Liver (tissue), 9 donors: ENCODE results near the gene AMOTL1. TPM values are rescaled to one million over a fixed set of nuclear protein-coding genes. Genes with fewer than 3 reads are reported as not detected.

ENCODE experiments used
- DNase-seq: peaks from one replicate; pipeline ENCODE4 v3.0.0-alpha.2; 2017; ENCODE audit warnings: low spot score
- H3K27ac ChIP-seq, 2 donors: one replicate each; pipeline ENCODE4 v1.7.0; 2013; ENCODE audit warnings: inconsistent platforms in 2 of 2, low read length in 2 of 2, control low read depth in 1 of 2, low read depth in 1 of 2, mild to moderate bottlenecking in 1 of 2
- H3K27me3 ChIP-seq, 4 donors: one replicate each; pipeline versions ENCODE4 v1.6.1 to v1.7.0; 2013; ENCODE audit warnings: low read length in 3 of 4, inconsistent platforms in 1 of 4, mild to moderate bottlenecking in 1 of 4, moderate library complexity in 1 of 4; ENCODE audit not compliant: control insufficient read depth in 4 of 4, insufficient read depth in 4 of 4
- H3K36me3 ChIP-seq, 4 donors: one replicate each; pipeline versions ENCODE4 v1.6.1 to v1.7.0; 2013; ENCODE audit warnings: low read length in 3 of 4, mild to moderate bottlenecking in 3 of 4, low read depth in 1 of 4, moderate library complexity in 1 of 4; ENCODE audit not compliant: control insufficient read depth in 4 of 4, insufficient read depth in 3 of 4
- H3K4me1 ChIP-seq, 4 donors: one replicate each; pipeline versions ENCODE4 v1.6.1 to v1.7.0; 2013; ENCODE audit warnings: low read length in 3 of 4, mild to moderate bottlenecking in 3 of 4, moderate library complexity in 1 of 4; ENCODE audit not compliant: control insufficient read depth in 4 of 4, insufficient read depth in 4 of 4
- H3K4me3 ChIP-seq, 3 donors: one replicate each; pipeline versions ENCODE4 v1.6.1 to v1.7.0; 2013; ENCODE audit warnings: low read length in 3 of 3, control low read depth in 1 of 3, low read depth in 1 of 3, mild to moderate bottlenecking in 1 of 3
- H3K9ac ChIP-seq, 2 donors: one replicate each; pipeline ENCODE4 v1.7.0; 2013; ENCODE audit warnings: low read length in 2 of 2, mild to moderate bottlenecking in 2 of 2, moderate library complexity in 2 of 2, control low read depth in 1 of 2, low read depth in 1 of 2
- H3K9me3 ChIP-seq, 4 donors: one replicate each; pipeline versions ENCODE4 v1.6.1 to v1.7.0; 2013; ENCODE audit warnings: low read length in 3 of 4; ENCODE audit not compliant: control insufficient read depth in 4 of 4
- ATF3 ChIP-seq: IDR thresholded peaks from 2 replicates; pipeline ENCODE4 v1.6.1; 2016; ENCODE audit warnings: antibody characterized with exemption
- CTCF ChIP-seq: fragments of 150-350 bp; IDR thresholded peaks from 2 replicates; pipeline ENCODE4 v1.5.1; 2017; ENCODE audit warnings: improper control_type of control experiment, low read depth, low read length; ENCODE audit not compliant: missing input control
- EGR1 ChIP-seq, 2 donors: IDR thresholded peaks; 2 replicates each; pipeline ENCODE4 v1.6.1; 2016 to 2018; ENCODE audit warnings: antibody characterized with exemption in 2 of 2, low read depth in 2 of 2
- FOXA1 ChIP-seq: IDR thresholded peaks from 2 replicates; pipeline ENCODE4 v1.6.1; 2016; ENCODE audit warnings: antibody characterized with exemption
- FOXA2 ChIP-seq: IDR thresholded peaks from 2 replicates; pipeline ENCODE4 v1.6.1; 2016; ENCODE audit warnings: antibody characterized with exemption
- GABPA ChIP-seq, 2 donors: IDR thresholded peaks in 1 of 2; conservative IDR thresholded peaks in 1 of 2; 2 replicates each; pipeline ENCODE4 v1.6.1; 2016; ENCODE audit warnings: antibody characterized with exemption in 2 of 2, mild to moderate bottlenecking in 1 of 2, moderate library complexity in 1 of 2
- HNF4A ChIP-seq, 2 donors: conservative IDR thresholded peaks; 2 replicates each; pipeline ENCODE4 v1.6.1; 2016; ENCODE audit warnings: antibody characterized with exemption in 2 of 2, mild to moderate bottlenecking in 2 of 2
- HNF4G ChIP-seq: IDR thresholded peaks from 2 replicates; pipeline ENCODE4 v1.6.1; 2016; ENCODE audit warnings: antibody characterized with exemption
- JUND ChIP-seq, 2 donors: IDR thresholded peaks; 2 replicates each; pipeline ENCODE4 v1.6.1; 2016; ENCODE audit warnings: antibody characterized with exemption in 2 of 2
- MAX ChIP-seq: IDR thresholded peaks from 2 replicates; pipeline ENCODE4 v1.6.1; 2016; ENCODE audit warnings: antibody characterized with exemption
- NR2F2 ChIP-seq: IDR thresholded peaks from 2 replicates; pipeline ENCODE4 v1.6.1; 2016; ENCODE audit warnings: antibody characterized with exemption
- RAD21 ChIP-seq, 2 donors: IDR thresholded peaks; 2 replicates each; pipeline ENCODE4 v1.6.1; 2016; ENCODE audit warnings: antibody characterized with exemption in 2 of 2, mild to moderate bottlenecking in 2 of 2
- RXRA ChIP-seq, 2 donors: IDR thresholded peaks; 2 replicates each; pipeline ENCODE4 v1.6.1; 2017 to 2018; ENCODE audit warnings: antibody characterized with exemption in 2 of 2, mild to moderate bottlenecking in 1 of 2
- SP1 ChIP-seq: IDR thresholded peaks from 2 replicates; pipeline ENCODE4 v1.6.1; 2018; ENCODE audit warnings: antibody characterized with exemption, mild to moderate bottlenecking
- TAF1 ChIP-seq: conservative IDR thresholded peaks from 2 replicates; pipeline ENCODE4 v1.6.1; 2016; ENCODE audit warnings: antibody characterized with exemption, mild to moderate bottlenecking
- YY1 ChIP-seq: IDR thresholded peaks from 2 replicates; pipeline ENCODE4 v1.6.1; 2016; ENCODE audit warnings: antibody characterized with exemption, mild to moderate bottlenecking
- ZBTB33 ChIP-seq: IDR thresholded peaks from 2 replicates; pipeline ENCODE4 v1.6.1; 2016; ENCODE audit warnings: antibody characterized with exemption
- WGBS: extraction: QIAGEN DNeasy Blood & Tissue Kit; methylation state at CpG from one replicate; pipeline ENCODE4 v1.1.7; 2013; 5-methylcytosine and 5-hydroxymethylcytosine counted together
- polyA plus RNA-seq, 2 donors: library from polyadenylated mRNA; stranded (reverse) in 1 of 2; unstranded in 1 of 2; fragments of 200-250 nt in 1 of 2; fragments of >200 nt in 1 of 2; fragmentation: Nextera tagmentation in 1 of 2; extraction: Ambion mirVana in 1 of 2; gene quantifications; one replicate each; pipeline versions ENCODE4 v1.2.1 to v1.2.3, GENCODE V29; 2013 to 2015
- total RNA-seq, 2 donors: library from RNA; depleted of rRNA; stranded (reverse); fragments of >200 nt; gene quantifications; one replicate each; pipeline ENCODE4 v1.2.3, GENCODE V29; 2014
- donor health status: healthy.
- donor health status: healthy.
- donor health status: healthy.
- donor health status: healthy.
- donor health status: healthy.

The AMOTL1 gene
- total and polyA plus RNA-seq, 4 donors, result 2.2 to 29.5 (median 7.2) TPM

- 80% methylated on average over 4 of the region's 4 CpGs for WGBS
- Histone ChIP-seq H3K4me3 (no peak overlapping the region), H3K27me3 (no peaks in the 10 kb centered on the region), H3K9ac (no peak overlapping the region), H3K27ac (no peak overlapping the region), H3K36me3 (peaks cover 0 to 20% (median 7%) of the 10 kb centered on the region in 4 donors), H3K9me3 (no peaks in the 10 kb centered on the region), H3K4me1 (peaks cover 9 to 60% (median 44%) of the 10 kb centered on the region in 4 donors)
- DNase-seq, result no peak
- TF ChIP-seq FOXA1, result no peak
- no peak for TF ChIP-seq YY1
- no peak for TF ChIP-seq CTCF
- TF ChIP-seq SP1, result no peak
- no peak for TF ChIP-seq HNF4A (conservative IDR thresholded peaks at IDR 0.05)
- TF ChIP-seq RXRA (IDR thresholded peaks at IDR 0.05), result no peak
- no peak for TF ChIP-seq ZBTB33
- TF ChIP-seq MAX, result no peak
- no peak for TF ChIP-seq HNF4G
- TF ChIP-seq GABPA (IDR thresholded peaks at IDR 0.05 in 1 of 2, conservative IDR thresholded peaks at IDR 0.05 in 1 of 2), result no peak
- TF ChIP-seq FOXA2, result no peak
- TF ChIP-seq ATF3, result no peak
- TF ChIP-seq EGR1 (IDR thresholded peaks at IDR 0.05; ENCODE audit: low read depth in 2 of 2), result no peak
- TF ChIP-seq RAD21 (IDR thresholded peaks at IDR 0.05), result no peak
- TF ChIP-seq NR2F2, result no peak
- TF ChIP-seq TAF1, result no peak
- TF ChIP-seq JUND (IDR thresholded peaks at IDR 0.05), result no peak
These were observed 66.9 kb downstream of the AMOTL1 start for GRCh38 chr11:94834911-94835593.

GRCh38 chr11:94835594-94835927 is 67.4 kb downstream of the AMOTL1 start:
- Histone ChIP-seq H3K9me3 (no peaks in the 10 kb centered on the region), H3K27me3 (no peaks in the 10 kb centered on the region), H3K9ac (no peak overlapping the region), H3K4me1 (peaks cover 9 to 55% (median 39%) of the 10 kb centered on the region in 4 donors), H3K27ac (no peak overlapping the region), H3K36me3 (peaks cover 0 to 18% (median 5%) of the 10 kb centered on the region in 4 donors), H3K4me3 (no peak overlapping the region)
- TF ChIP-seq JUND (IDR thresholded peaks at IDR 0.05), result no peak
- no peak for TF ChIP-seq ZBTB33
- WGBS, result 41% methylated on average over 2 of the region's 2 CpGs
- no peak for DNase-seq
